Thoracic aorta (tissue), 2 donors: Measurements from ENCODE around the gene MEGF10. TPM values are rescaled to one million over a fixed set of nuclear protein-coding genes. Genes with fewer than 3 reads are reported as not detected.

ENCODE experiments used
- ATAC-seq: fragments of 150-250 bp; one replicate; pipeline ENCODE4 v1.8.0; 2017; ENCODE audit warnings: low read depth; ENCODE audit not compliant: insufficient number of reproducible peaks, low FRiP score
- DNase-seq: peaks from one replicate; pipeline ENCODE4 v3.0.0-alpha.2; 2020; ENCODE audit warnings: low spot score
- H3K27ac ChIP-seq, 2 donors: fragments of 200-600 bp; sonication (generic); 1 replicate in 1 of 2; 2 replicates in 1 of 2; pipeline ENCODE4 v1.5.1; 2016; ENCODE audit warnings: mild to moderate bottlenecking in 2 of 2, moderate library complexity in 2 of 2
- H3K27me3 ChIP-seq: fragments of 200-600 bp; sonication (generic); replicated peaks from 2 replicates; pipeline ENCODE4 v1.6.0; 2016; ENCODE audit warnings: mild to moderate bottlenecking; ENCODE audit not compliant: insufficient read depth
- H3K36me3 ChIP-seq: fragments of 200-600 bp; sonication (generic); one replicate; pipeline ENCODE4 v1.5.1; 2016
- H3K4me1 ChIP-seq, 2 donors: fragments of 200-600 bp; sonication (generic); 1 replicate in 1 of 2; 2 replicates in 1 of 2; pipeline versions ENCODE4 v1.5.1 to v1.6.0; 2016; ENCODE audit warnings: low read depth in 2 of 2, mild to moderate bottlenecking in 1 of 2; ENCODE audit not compliant: control insufficient read depth in 1 of 2
- H3K4me3 ChIP-seq: fragments of 200-600 bp; sonication (generic); 2 replicates; pipeline ENCODE4 v1.5.1; 2016; ENCODE audit warnings: mild to moderate bottlenecking
- H3K9me3 ChIP-seq: fragments of 200-600 bp; sonication (generic); 2 replicates; pipeline ENCODE4 v1.5.1; 2016
- CTCF ChIP-seq: fragments of 200-600 bp; sonication (generic); IDR thresholded peaks from one replicate; pipeline ENCODE4 v1.5.1; 2019; ENCODE audit warnings: antibody characterized with exemption
- total RNA-seq, 2 donors: library from RNA; depleted of rRNA; stranded (reverse); fragments of >200 nt; gene quantifications; one replicate each; pipeline versions ENCODE4 v1.1.0 to v1.2.3, GENCODE V29; 2016

Gene MEGF10
- total RNA-seq, 2 donors from 2014 or later, result under 0.01 to 0.21 TPM

- no peak for TF ChIP-seq CTCF
- H3K27ac ChIP-seq, result no peak overlapping the region
- no peaks in the 10 kb centered on the region for H3K36me3 ChIP-seq
- H3K4me1 ChIP-seq, result no peaks in the 10 kb centered on the region
- no peaks in the 10 kb centered on the region for H3K9me3 ChIP-seq
- ATAC-seq, result no peak
- H3K4me3 ChIP-seq, result no peak overlapping the region
- no peaks in the 10 kb centered on the region for H3K27me3 ChIP-seq
- DNase-seq, result no peak
Observed at GRCh38 chr5:127440831-127441230, 150.2 kb downstream of the MEGF10 start.

DNA sequence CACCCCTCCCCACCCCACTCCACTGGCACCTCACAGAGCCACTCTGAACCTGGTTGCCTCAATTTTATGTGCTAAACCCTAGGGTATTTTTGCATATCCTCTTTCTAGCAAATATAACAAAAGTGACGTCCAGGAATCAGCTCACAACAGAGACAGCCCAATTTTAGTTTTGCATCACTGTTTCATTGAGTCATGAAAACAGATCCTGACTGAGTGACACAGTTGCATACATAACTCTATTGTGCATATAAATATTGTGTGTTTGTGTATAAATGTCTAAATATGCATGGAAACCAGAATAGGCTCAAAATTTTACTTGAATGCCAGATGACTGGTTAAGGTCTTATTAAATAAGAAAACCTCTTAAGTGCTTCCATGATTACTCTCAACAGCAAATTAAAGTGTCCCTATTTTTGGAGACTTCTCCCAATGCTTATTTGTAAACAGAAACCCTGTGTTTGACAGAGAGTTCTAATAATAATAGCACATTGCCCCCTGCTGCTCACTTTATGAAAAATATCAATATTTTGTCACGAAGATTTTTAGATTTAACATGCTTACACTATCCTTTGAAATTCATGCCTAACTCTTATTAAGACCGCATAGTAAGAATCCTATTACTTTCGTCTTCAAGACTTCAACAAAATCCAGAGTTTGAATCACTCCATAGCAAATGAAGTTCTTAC is 151.3 kb downstream of the MEGF10 start:
- DNase-seq (no peak), ATAC-seq (no peak)
- no peaks in the 10 kb centered on the region for H3K9me3 ChIP-seq
- TF ChIP-seq CTCF, result no peak
- H3K36me3 ChIP-seq, result no peaks in the 10 kb centered on the region
- no peak overlapping the region for H3K27ac ChIP-seq
- H3K27me3 ChIP-seq, result no peaks in the 10 kb centered on the region
- H3K4me1 ChIP-seq, result no peaks in the 10 kb centered on the region
- no peak overlapping the region for H3K4me3 ChIP-seq

- ATAC-seq (no peak), DNase-seq (no peak)
- H3K9me3 ChIP-seq, result no peaks in the 10 kb centered on the region
- H3K4me3 ChIP-seq, result no peak overlapping the region
- H3K27me3 ChIP-seq, result no peaks in the 10 kb centered on the region
- H3K4me1 ChIP-seq, result no peaks in the 10 kb centered on the region
- no peak for TF ChIP-seq CTCF
- no peaks in the 10 kb centered on the region for H3K36me3 ChIP-seq
- no peak overlapping the region for H3K27ac ChIP-seq
Observed at GRCh38 chr5:127444171-127444570, 153.6 kb downstream of the MEGF10 start.

DNA sequence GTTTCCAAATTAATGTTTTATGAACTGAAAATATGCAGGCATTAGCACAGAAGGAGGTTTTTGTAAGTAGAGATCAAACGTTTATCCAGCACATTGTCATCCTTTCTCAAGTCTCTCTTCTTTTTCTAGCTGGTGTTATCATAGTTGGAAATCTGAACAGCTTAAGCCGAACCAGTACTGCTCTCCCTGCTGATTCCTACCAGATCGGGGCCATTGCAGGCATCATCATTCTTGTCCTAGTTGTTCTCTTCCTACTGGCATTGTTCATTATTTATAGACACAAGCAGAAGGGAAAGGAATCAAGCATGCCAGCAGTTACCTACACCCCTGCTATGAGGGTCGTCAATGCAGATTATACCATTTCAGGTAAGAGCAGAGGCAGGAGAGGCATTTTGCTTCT is 154.7 kb downstream of the MEGF10 start:
- Histone ChIP-seq H3K36me3 (no peaks in the 10 kb centered on the region), H3K4me1 (no peaks in the 10 kb centered on the region), H3K4me3 (no peak overlapping the region), H3K27me3 (no peaks in the 10 kb centered on the region), H3K27ac (no peak overlapping the region), H3K9me3 (no peaks in the 10 kb centered on the region)
- DNase-seq (no peak), ATAC-seq (no peak)
- TF ChIP-seq CTCF, result no peak

- Histone ChIP-seq H3K4me1 (no peaks in the 10 kb centered on the region), H3K4me3 (no peak overlapping the region), H3K27me3 (no peaks in the 10 kb centered on the region), H3K27ac (no peak overlapping the region), H3K36me3 (no peaks in the 10 kb centered on the region), H3K9me3 (no peaks in the 10 kb centered on the region)
- DNase-seq (no peak), ATAC-seq (no peak)
- no peak for TF ChIP-seq CTCF
Observed at GRCh38 chr5:127446626-127447025, 156.0 kb downstream of the MEGF10 start.
